KBM-7 (cell line): ENCODE measurements around the gene GLIPR1L2.
A peak's percentile ranks its signal among the peaks of the same experiment; 100 is the strongest.
"Not testable (repeated sequence)": the region's sequence is repeated elsewhere in the genome, so short reads cannot be mapped to it uniquely, and the experiment has no call there.

ENCODE experiments used
- DNase-seq: peaks from one replicate; pipeline ENCODE4 v3.0.0-alpha.2; 2015
- in situ Hi-C: fragments of 300-500 bp; cut with MboI; formaldehyde crosslinking; loops from 2 replicates; pipeline ENCODE4 v1.14.3; 2020; ENCODE audit warnings: low sequenced_read_pairs, low pct_unique_long_range_greater_than_20kb, mixed read lengths

Gene GLIPR1L2

DNA sequence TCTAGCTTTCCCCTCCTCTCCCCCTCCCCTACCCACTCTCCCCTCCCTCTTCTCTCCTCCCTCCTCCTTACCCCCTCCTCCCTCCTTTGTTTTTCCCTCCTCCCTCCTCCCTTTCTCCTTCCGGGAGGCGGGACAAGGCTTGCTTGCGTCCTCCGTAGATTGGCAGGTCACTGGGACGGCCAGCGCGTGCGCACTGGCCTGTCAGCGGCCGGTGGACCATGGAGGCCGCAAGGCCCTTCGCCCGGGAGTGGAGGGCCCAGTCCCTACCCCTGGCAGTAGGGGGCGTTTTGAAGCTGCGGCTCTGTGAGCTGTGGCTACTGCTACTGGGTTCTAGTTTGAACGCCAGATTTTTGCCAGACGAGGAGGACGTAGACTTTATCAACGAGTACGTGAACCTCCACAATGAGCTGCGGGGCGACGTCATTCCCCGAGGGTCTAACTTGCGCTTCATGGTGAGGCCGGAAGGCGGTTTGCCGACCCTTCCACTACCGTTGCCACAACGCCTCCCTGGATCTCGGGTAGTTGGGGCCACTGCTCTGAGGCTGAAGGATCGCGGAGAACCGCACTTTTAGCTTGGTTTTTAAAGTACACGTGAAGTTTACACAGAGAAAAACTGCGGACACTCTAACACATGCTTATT is at the start of gene GLIPR1L2:
Gene GLIPR1L2 (plus strand): TSS at position 191 of the 640 bp plus-strand sequence. CDS start 28 bp downstream, at position 219.
- in situ Hi-C loops: no loop called here
- DNase-seq: peak; percentile 98

DNA sequence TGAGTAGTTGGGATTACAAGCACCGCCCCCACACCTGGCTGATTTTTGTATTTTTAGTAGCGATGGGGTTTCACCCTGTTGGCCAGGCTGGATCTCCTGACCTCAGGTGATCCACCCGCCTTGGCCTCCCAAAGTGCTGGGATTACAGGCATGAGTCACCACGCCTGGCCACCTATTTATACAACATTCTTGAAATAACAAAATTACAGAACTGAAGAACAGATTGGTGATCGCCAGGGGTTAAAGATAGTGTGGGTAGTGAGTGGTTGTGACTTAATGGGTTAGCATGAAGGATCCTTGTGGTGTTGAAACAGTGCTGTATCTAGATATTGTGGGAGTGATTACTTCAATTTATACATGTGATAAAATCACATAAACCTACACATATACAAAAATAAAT is 49.0 kb upstream of the GLIPR1L2 start:
- in situ Hi-C loops: no loop called here
- DNase-seq: no peak

DNA sequence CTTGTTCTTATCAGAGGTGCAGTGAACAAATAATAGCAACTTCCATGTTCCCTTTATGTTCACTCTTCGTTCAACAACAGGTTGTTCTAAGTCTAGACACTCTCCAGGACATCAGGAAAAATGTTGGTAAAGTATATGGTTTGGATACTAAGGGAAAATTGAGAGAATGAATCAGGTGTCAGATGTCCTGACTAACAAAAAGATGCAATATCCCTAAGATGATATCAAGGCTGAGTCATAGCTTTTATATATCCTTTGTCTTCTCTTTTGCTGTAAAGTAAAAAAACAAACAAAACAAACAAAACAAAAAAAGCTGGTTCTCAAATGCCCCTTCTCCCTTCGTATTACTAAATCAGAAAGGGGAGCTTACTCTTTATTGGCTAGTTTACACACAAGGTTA is 45.4 kb upstream of the GLIPR1L2 start:
- in situ Hi-C loops: no loop called here
- DNase-seq: no peak

DNA sequence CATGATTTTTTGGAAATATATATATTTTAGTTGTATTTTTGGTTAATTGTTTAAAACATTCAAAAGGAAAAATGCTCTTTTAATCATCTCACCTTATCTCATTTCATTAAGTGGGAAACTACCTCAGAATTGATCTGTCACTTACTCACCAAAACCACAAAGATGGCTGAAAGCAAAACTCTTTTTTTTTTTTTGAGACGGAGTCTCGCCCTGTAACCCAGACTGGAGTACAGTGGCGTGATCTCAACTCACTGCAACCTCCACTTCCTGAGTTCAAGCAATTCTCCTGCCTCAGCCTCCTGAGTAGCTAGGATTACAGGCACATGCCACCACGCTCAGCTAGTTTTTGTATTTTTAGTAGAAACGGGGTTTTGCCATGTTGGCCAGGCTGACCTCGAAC is 44.7 kb upstream of the GLIPR1L2 start:
- DNase-seq, in situ Hi-C loops: not testable (repeated sequence)

DNA sequence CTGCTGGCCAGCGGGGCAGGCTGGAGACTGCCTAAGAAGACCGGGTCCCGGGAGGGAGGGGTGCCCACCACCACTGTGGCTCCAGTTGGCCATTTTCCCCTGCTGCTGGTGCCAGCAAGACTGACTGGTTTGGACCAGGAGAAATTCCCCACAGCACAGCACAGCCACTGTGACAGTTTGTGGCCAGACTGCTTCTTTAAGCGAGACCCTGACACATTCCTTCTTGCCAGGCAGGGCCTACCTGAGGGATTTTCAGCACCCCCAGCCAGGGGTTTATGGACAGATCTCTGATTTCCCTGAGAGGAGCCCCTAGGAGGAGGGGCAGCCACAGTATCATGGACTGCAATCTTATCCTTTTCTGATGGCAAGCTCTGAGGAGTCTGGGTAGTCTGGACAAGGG is 40.9 kb upstream of the GLIPR1L2 start:
- DNase-seq: no peak
- in situ Hi-C loops: no loop called here

DNA sequence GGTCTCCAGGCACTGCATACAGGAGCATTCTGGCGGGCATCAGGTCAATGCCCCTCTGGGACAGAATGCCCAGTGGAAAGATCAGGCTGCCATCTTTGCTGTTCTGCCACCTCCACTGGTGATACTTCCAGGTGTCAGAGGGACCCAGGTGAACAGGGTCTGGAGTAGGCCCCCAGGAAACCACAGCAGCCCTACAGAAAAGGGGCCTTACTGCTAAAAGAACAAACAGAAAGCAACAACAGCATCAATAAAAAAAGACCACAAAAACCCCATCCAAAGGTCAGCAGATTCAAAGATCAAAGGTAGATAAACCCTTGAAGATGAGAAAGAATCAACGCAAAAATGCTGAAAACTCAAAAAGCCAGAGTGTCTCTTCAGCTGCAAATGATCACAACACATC is 40.5 kb upstream of the GLIPR1L2 start:
- no peak for DNase-seq
- in situ Hi-C loops: no loop called here

DNA sequence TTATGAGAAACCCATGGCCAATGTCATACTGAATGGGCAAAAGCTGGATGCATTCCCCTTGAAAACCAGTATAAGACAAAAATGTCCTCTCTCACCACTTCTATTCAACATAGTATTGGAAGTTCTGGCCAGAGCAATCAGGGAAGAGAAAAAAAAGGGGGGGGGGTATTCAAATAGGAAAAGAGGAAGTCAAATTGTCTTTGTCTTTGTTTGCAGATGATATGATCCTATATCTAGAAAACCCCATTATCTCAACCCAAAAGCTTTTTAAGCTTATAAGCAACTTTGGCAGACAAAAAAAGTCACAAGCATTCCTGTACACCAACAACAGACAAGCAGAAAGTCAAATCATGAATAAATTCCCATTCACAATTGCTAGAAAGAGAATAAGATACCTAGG is 36.9 kb upstream of the GLIPR1L2 start:
- DNase-seq: no peak
- in situ Hi-C loops: no loop called here

DNA sequence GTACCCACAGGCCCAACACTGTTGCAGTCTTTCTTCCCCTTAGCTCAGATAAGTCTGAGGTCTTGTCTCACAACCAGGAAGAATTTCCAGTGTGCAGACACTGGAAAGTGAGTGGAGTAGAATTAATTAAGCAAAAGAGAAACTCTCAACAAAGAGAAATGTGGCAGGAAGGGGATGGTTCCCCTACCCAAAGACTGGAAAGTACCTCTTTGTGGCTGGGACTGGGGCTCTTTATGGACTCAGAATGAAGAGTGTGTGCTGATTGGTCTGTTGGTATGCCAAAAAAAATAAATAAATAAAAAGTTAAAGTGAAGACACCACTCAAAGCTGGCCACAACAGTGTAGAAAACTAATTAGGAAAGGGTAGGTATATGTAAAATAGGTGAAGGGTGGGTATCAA is 30.0 kb upstream of the GLIPR1L2 start:
- no peak for DNase-seq
- in situ Hi-C loops: no loop called here

DNA sequence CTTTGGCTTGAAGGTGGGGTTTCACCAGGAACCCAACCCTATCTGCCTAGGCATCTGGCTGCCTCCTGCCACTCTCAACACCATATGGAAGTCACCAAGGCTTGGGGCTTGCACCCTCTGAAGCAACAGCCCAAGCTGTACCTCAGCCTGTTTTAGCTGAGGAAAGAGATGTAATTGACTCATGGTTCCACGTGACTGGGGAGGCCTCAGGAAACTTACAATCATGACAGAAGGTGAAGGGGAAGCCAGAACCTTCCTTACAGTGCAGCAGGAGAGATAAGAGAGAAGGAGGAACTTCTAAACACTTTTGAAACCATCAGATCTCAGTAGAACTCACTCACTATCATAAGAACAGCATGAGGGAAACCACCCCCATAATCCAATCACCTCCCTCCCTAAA is 29.5 kb upstream of the GLIPR1L2 start:
- in situ Hi-C loops: no loop called here
- peak; percentile 69 for DNase-seq

DNA sequence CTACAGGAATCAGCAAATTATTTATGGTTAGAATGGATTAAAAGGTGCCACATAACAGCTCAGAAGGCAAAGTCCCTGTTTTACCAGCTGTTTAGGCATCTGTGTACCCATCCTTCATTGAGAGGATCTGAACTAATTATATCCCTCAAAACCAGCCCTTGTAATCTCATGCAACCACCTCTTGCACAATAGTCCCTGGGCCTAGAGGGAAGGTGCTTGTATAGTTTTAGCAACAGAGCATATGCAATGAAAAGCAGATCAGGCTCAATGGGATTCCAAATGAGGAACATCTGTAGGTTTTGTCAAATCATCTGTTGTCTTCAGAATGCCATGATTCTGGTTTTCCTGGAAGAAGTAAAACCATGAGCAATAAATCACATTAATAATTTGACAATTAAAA is 26.0 kb upstream of the GLIPR1L2 start:
- in situ Hi-C loops: no loop called here
- DNase-seq: peak; percentile 62

DNA sequence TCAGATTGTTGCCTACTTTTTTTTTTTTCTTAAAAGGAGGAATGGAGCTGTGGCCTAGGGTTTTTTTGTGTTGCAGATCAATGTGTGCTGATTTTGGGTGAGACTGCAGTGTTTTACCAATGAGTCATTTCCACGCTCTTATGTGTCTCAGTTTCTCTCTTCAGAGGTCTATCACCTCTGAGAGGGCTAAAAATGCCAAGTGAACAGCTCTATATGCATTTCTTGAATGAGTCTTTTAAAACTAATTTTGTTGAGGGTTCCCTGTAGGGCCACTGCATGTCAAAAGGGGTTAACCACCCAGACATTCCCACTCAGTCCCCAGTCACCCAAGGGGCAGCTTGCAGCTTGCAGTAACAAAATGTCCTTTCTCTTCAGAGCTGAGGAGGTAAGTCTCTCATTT is 24.3 kb upstream of the GLIPR1L2 start:
- in situ Hi-C loops: no loop called here
- no peak for DNase-seq

DNA sequence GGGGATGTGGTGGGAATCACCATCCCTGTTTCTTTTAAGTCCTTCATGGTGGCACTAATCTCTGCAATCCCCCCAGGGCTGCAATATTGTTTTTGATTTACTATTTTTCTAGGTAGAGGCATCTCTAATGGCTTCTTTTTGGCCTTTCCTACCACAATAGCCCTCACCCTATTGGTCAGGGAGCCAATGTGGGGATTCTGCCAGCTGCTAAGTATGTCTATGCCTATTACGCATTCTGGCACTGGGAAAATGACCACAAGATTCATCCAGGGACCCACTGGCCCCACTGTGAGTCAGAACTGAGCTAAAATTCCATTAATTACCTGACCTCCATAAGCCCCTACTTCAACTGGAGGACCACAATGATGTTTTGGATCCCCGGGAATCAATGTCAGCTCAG is 15.9 kb upstream of the GLIPR1L2 start:
- in situ Hi-C loops: no loop called here
- no peak for DNase-seq

DNA sequence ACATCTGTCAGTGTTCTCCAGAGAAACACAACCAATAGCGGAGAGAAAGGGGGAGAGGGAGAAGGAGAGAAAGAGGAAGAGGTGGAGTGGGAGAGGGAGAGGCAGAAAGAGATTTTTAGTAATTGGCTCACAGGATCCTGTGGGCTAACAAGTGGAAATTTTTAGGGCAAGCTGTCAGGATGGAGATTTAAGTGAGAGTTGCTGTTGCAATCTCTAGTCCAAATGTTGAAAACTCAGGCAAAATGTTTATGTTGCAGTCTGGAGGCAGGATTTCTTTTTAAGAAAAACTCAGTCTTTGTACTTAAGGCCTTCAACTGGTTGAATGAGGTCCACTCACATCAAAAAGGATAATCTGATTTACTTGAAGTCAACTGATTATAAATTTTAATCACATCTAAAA is 12.5 kb upstream of the GLIPR1L2 start:
- DNase-seq: no peak
- in situ Hi-C loops: no loop called here

DNA sequence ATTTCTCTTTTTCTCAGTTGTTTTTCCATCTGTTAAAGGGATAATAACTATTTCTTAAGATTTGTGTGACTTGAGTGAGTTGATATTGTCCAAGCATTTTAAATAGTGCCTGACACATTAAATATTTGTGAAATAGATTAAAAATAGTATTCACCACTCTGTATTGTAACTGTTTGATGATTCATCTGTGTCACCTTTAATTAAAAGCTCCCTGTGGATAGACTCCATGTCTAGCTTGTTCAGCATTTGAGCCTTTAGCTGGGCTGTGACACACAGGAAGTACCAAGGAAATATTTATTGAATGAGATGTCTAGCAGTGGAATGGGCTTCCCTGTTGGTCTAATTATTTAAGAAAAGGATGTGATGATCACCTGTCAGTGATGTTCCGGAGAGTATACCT is 1.8 kb upstream of the GLIPR1L2 start:
- DNase-seq: no peak
- in situ Hi-C loops: no loop called here

DNA sequence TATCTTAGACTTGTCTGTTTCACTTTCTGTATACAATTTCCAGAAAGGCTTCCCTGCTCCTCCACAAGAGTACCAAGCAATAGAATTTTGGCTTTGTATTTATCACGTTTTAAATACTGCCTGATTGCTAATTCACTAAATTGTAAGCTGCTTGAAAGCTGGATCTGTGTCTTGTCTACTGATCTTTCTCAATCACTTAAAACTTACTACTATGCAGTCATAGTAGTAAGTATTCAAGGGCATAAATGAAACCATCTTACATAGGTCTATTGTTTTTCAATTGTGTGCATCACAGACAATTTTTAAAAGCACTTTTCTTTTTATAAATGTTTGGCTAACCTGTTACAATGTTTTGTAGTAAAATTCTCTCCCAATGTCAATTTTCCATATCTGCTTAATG is 1.2 kb upstream of the GLIPR1L2 start:
- in situ Hi-C loops: no loop called here
- no peak for DNase-seq

DNA sequence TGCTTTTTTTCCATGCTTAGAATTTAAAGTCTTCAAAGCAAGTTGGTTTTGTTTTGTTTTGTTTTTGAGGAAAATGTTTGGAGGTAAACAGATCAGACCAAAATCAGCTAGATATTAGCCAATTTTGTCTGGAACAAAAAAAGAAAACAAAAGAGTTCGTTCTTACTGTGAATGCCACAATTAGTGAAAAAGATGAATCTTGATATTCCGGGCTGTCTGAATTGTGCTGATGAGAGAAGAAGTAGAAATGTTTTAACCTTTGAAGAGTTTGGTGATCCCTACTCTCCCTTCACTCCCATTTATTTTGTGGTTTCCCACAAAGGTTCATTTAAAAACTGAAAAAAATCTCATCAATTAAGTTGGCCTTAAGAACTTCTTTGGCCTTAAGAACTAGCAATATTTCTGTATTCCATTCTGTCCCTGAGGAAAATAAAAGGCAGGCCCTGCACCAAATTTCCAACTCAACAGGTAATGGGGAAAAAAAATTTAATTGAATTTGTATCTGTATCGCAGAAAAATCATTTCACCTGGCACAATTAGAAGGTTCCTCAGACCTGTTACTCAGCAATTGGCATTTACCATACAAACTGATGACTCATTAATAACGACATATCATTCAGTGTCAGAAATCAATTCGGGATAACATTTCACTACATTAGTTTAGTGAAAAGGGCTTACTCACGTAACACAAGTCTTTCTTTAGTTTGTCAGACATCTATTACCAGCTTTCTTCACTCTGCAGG is 562 bp upstream of the GLIPR1L2 start:
- in situ Hi-C loops: no loop called here
- DNase-seq: no peak

DNA sequence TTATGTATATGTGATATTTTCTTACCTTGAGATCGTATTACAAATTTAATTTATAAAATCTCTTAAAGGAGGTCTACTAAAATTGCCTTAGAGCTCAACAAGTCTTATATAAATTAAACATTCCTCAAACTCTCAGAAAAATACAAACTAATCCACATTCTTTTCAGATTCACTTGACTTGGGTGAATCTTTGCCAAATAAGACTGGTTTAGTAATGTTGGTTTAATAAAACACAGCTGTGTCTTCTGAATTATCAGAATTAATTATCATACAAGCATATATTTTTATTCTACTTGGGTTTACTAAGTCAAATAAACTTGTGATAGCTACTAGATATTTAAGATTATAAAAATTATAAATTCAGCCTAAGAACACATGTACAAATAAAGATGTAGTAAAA is 13.3 kb downstream of the GLIPR1L2 start:
- in situ Hi-C loops: no loop called here
- DNase-seq: no peak

DNA sequence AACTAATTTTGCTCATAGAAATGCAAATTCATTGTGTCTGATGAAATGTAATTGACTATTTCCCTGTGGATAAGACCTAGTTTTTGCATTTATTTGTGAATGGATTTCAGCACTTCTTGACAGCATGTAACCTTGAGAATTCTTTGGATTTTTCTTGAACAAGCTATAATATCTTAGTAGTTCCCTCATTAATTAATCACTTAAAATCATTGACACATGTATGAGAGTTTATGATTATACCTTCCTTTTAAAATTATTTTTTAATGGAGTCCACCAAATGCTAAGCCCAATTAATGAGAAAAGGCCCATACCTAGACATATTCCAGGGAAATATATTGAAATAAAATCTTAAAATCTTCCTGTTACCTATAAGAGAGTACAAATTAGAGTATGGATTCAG is 16.8 kb downstream of the GLIPR1L2 start:
- in situ Hi-C loops: no loop called here

DNA sequence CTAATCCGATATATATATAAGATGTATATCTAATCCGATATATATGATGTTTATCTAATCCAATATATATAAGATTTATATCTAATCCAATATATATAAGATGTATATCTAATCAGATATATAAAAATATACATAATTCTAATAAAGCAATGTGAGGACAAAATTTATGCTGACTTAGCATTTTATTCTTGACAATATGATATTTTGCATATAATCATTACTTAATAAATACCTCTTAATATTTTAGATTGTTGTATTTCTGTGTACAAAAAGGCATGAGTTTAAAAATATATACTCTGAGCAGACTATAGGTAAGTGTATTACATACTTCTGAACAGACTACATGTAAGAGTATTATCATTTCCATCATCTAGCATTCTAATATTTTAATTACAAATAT is 18.9 kb downstream of the GLIPR1L2 start:
- in situ Hi-C loops: no loop called here
- DNase-seq: no peak

More for the DNA sequence above, 16.8 kb downstream of the GLIPR1L2 start:
- no peak for DNase-seq

DNA sequence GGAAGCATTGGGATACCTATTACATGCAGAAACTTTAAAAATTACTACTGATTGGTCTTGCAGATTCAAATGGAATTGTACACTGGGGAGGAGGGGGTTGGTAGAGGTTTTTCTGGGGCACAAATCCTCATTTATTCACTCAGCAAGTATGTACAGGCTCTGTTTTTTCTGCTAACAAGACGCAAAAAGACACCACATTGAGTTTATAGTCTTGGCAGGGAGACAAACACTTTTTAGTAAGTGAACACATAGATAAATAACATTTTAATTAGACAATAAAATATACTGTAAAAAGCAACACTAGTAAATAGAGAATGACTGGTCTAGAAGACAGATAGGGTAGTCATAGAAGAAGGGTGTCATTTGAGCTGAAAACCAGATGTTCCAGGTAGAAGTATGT is 23.8 kb downstream of the GLIPR1L2 start:
- in situ Hi-C loops: no loop called here
- DNase-seq: no peak

DNA sequence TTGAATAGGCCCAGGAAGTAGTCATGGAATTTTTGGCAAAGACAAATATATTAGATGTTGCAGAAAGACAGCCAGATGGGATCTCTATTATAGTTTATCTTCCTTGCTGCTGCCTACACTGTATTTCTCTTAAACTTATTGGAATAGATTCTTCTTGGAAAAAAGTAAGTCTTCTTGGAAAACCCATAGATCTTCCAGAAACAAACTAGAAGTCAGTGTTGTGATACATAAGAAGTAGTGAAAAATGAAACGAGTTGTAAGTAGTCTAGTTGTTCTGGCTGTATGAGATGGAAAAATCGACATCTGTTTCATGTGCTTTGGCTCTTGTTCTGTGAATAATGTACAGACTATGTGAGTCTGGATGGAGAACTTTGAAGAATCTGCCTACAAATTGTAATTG is 29.0 kb downstream of the GLIPR1L2 start:
- DNase-seq: no peak
- in situ Hi-C loops: no loop called here
